SU-DHL-6 (cell line): ENCODE measurements around the gene MOG.

Experiments
- H2AFZ ChIP-seq: fragments of 200-600 bp; sonication (generic); 2 replicates; pipeline ENCODE4 v1.6.1; 2014; ENCODE audit warnings: low read depth, mild to moderate bottlenecking, moderate library complexity, mixed read lengths, antibody characterized with exemption, low read length; ENCODE audit not compliant: severe bottlenecking
- H3F3A ChIP-seq: fragments of 200-600 bp; shearing (Covaris generic); 2 replicates; pipeline ENCODE4 v1.6.0; 2016; ENCODE audit warnings: antibody characterized with exemption, mild to moderate bottlenecking; ENCODE audit not compliant: insufficient read depth
- H3K27ac ChIP-seq: fragments of 200-600 bp; sonication (generic); 2 replicates; pipeline ENCODE4 v1.5.1; 2016; ENCODE audit warnings: low read depth, mild to moderate bottlenecking, low read length, moderate library complexity, mixed read lengths
- H3K27me3 ChIP-seq: fragments of 200-600 bp; sonication (generic), shearing (Covaris generic); 2 replicates; pipeline ENCODE4 v1.6.0; 2014; ENCODE audit warnings: mild to moderate bottlenecking, low read length
- H3K36me3 ChIP-seq: fragments of 200-600 bp; sonication (generic); 2 replicates; pipeline ENCODE4 v1.6.1; 2014; ENCODE audit warnings: mild to moderate bottlenecking, low read length, mixed read lengths
- H3K4me2 ChIP-seq: fragments of 300-600, 200-600 bp; shearing (Covaris generic), sonication (generic); 2 replicates; pipeline ENCODE4 v1.6.0; 2014; ENCODE audit warnings: low read length, low read depth, mild to moderate bottlenecking; ENCODE audit not compliant: poor library complexity, severe bottlenecking
- H3K4me3 ChIP-seq: fragments of 200-600 bp; sonication (generic); 2 replicates; pipeline ENCODE4 v1.5.1; 2014; ENCODE audit warnings: antibody characterized with exemption, low read length, mild to moderate bottlenecking, mixed read lengths; ENCODE audit not compliant: insufficient read depth, poor library complexity, severe bottlenecking
- H3K79me2 ChIP-seq: fragments of 200-600 bp; sonication (generic); 2 replicates; pipeline ENCODE4 v1.6.1; 2014; ENCODE audit warnings: mild to moderate bottlenecking, low read length, moderate library complexity; ENCODE audit not compliant: insufficient read depth
- H3K9ac ChIP-seq: fragments of 200-600 bp; sonication (generic); 2 replicates; pipeline ENCODE4 v1.7.0; 2014; ENCODE audit warnings: mild to moderate bottlenecking, low read length
- H3K9me2 ChIP-seq: fragments of 200-600 bp; sonication (generic); replicated peaks from 2 replicates; pipeline ENCODE4 v1.6.1; 2014; ENCODE audit warnings: low read length; ENCODE audit not compliant: insufficient read depth
- H3K9me3 ChIP-seq: fragments of 200-600 bp; sonication (generic); 2 replicates; pipeline ENCODE4 v1.6.1; 2014; ENCODE audit warnings: low read length, mixed read lengths; ENCODE audit not compliant: insufficient read depth
- H4K20me1 ChIP-seq: fragments of 200-600 bp; sonication (generic); 2 replicates; pipeline ENCODE4 v1.6.1; 2014; ENCODE audit warnings: low read depth, mild to moderate bottlenecking, antibody characterized with exemption, low read length, moderate library complexity, mixed read lengths
- CTCF ChIP-seq: fragments of 200-600 bp; sonication (generic); IDR thresholded peaks from one replicate; pipeline ENCODE4 v1.5.1; 2017; ENCODE audit warnings: antibody characterized with exemption, mild to moderate bottlenecking, low read length, moderate library complexity; ENCODE audit not compliant: insufficient read depth, poor library complexity, severe bottlenecking
- EZH2phosphoT487 ChIP-seq: fragments of 200-600 bp; sonication (generic), shearing (Covaris generic); conservative IDR thresholded peaks from 2 replicates; pipeline ENCODE4 v1.6.1; 2018; ENCODE audit warnings: mild to moderate bottlenecking, antibody characterized with exemption, low read length, moderate library complexity, mixed read lengths

MOG gene

GRCh38 chr6:29685718-29686326, 28.9 kb downstream of the MOG start:
- Histone ChIP-seq H2AFZ (no peak overlapping the region), H3K27me3 (no peaks in the 10 kb centered on the region), H3K4me2 (no peak overlapping the region), H3K4me3 (no peak overlapping the region), H4K20me1 (no peaks in the 10 kb centered on the region), H3K9me3 (no peaks in the 10 kb centered on the region), H3K79me2 (no peaks in the 10 kb centered on the region), H3K36me3 (no peaks in the 10 kb centered on the region), H3F3A (no peaks in the 10 kb centered on the region), H3K9me2 (no peaks in the 10 kb centered on the region), H3K27ac (no peak overlapping the region), H3K9ac (no peak overlapping the region)
- TF ChIP-seq CTCF (no peak), EZH2phosphoT487 (no peak)

- Histone ChIP-seq H3K36me3 (no peaks in the 10 kb centered on the region), H3K9me2 (no peaks in the 10 kb centered on the region), H3K9ac (no peak overlapping the region), H3K27ac (no peak overlapping the region), H3K4me3 (no peak overlapping the region), H2AFZ (no peak overlapping the region), H3K79me2 (no peaks in the 10 kb centered on the region), H3K27me3 (no peaks in the 10 kb centered on the region), H3F3A (no peaks in the 10 kb centered on the region), H3K4me2 (no peak overlapping the region), H3K9me3 (no peaks in the 10 kb centered on the region), H4K20me1 (no peaks in the 10 kb centered on the region)
- TF ChIP-seq EZH2phosphoT487 = no peak
- no peak for TF ChIP-seq CTCF
These were observed 37.7 kb downstream of the MOG start for GRCh38 chr6:29694637-29695036.

- no peak overlapping the region for H2AFZ ChIP-seq
- no peaks in the 10 kb centered on the region for H4K20me1 ChIP-seq
- no peaks in the 10 kb centered on the region for H3K27me3 ChIP-seq
- no peaks in the 10 kb centered on the region for H3K36me3 ChIP-seq
- H3K9ac ChIP-seq = no peak overlapping the region
- H3K4me2 ChIP-seq = no peak overlapping the region
- no peaks in the 10 kb centered on the region for H3K79me2 ChIP-seq
- no peaks in the 10 kb centered on the region for H3K9me2 ChIP-seq
- no peak overlapping the region for H3K27ac ChIP-seq
- TF ChIP-seq EZH2phosphoT487 (no peak), CTCF (peak; percentile 80)
- H3F3A ChIP-seq = no peaks in the 10 kb centered on the region
- no peak overlapping the region for H3K4me3 ChIP-seq
- no peaks in the 10 kb centered on the region for H3K9me3 ChIP-seq
These were observed 39.5 kb downstream of the MOG start for GRCh38 chr6:29696147-29697125.
